HuH-7.5 (cell line): ENCODE results near the gene IFIT1.
"Not testable (repeated sequence)": the region's sequence is repeated elsewhere in the genome, so short reads cannot be mapped to it uniquely, and the experiment has no call there.

ENCODE experiments used
- DNase-seq: peaks from one replicate; pipeline ENCODE4 v3.0.0; 2011; ENCODE audit warnings: low spot score

The IFIT1 gene

GRCh38 chr10:89364531-89364930 is 27.9 kb upstream of the IFIT1 start:
- DNase-seq = no peak

- DNase-seq = no peak
These were observed 24.9 kb upstream of the IFIT1 start for GRCh38 chr10:89367529-89367928.

- no peak for DNase-seq
These were observed 24.3 kb upstream of the IFIT1 start for GRCh38 chr10:89368129-89368528.

GRCh38 chr10:89369156-89370105 is 23.0 kb upstream of the IFIT1 start:
- DNase-seq = no peak

GRCh38 chr10:89371079-89371478 is 21.3 kb upstream of the IFIT1 start:
- no peak for DNase-seq

GRCh38 chr10:89371987-89372386 is 20.4 kb upstream of the IFIT1 start:
- no peak for DNase-seq

- no peak for DNase-seq
These were observed 18.3 kb upstream of the IFIT1 start for GRCh38 chr10:89373916-89374711.

GRCh38 chr10:89374713-89375141 is 17.7 kb upstream of the IFIT1 start:
- no peak for DNase-seq

- no peak for DNase-seq
These were observed 14.5 kb upstream of the IFIT1 start, which contains the start of gene IFIT1B for GRCh38 chr10:89377705-89378637. Gene IFIT1B, plus strand, starts transcription at chr10:89378056. Its CDS starts 80 bp downstream, at chr10:89378136.

- no peak for DNase-seq
These were observed 13.3 kb upstream of the IFIT1 start for GRCh38 chr10:89379103-89379502.

GRCh38 chr10:89382757-89383156 is 9.7 kb upstream of the IFIT1 start:
- no peak for DNase-seq

- no peak for DNase-seq
These were observed 7.7 kb upstream of the IFIT1 start for GRCh38 chr10:89384474-89385340.

GRCh38 chr10:89388806-89389205 is 3.6 kb upstream of the IFIT1 start:
- no peak for DNase-seq

- DNase-seq = no peak
These were observed 3.2 kb upstream of the IFIT1 start for GRCh38 chr10:89389254-89389653.

GRCh38 chr10:89390476-89391225 is 1.8 kb upstream of the IFIT1 start:
- no peak for DNase-seq

- not testable (repeated sequence) for DNase-seq
These were observed 1.2 kb upstream of the IFIT1 start for GRCh38 chr10:89391226-89391576.

GRCh38 chr10:89392974-89393373 is 551 bp downstream of the IFIT1 start:
- no peak for DNase-seq

- DNase-seq = no peak
These were observed 1.5 kb downstream of the IFIT1 start for GRCh38 chr10:89393898-89394297.

- DNase-seq = no peak
These were observed 2.7 kb downstream of the IFIT1 start for GRCh38 chr10:89395141-89395540.
